Muscle of arm (tissue), 12 donors: Measurements from ENCODE around the gene B4GALNT1. TPM values are rescaled to one million over a fixed set of nuclear protein-coding genes. Genes with fewer than 3 reads are reported as not detected.
"Not testable (repeated sequence)": the region's sequence is repeated elsewhere in the genome, so short reads cannot be mapped to it uniquely, and the experiment has no call there.

Source experiments
- DNase-seq: peaks from one replicate; pipeline ENCODE4 v3.0.0-alpha.2; 2013
- polyA plus RNA-seq, 12 donors: library from polyadenylated mRNA; unstranded; fragments of 120-200 nt; gene quantifications; one replicate each; pipeline ENCODE4 v1.2.1, GENCODE V29; 2013; ENCODE audit not compliant: insufficient read length in 12 of 12

B4GALNT1 gene
- polyA plus RNA-seq, 12 donors, result 1.7 to 12.2 (median 2.6) TPM; not detected in 1

DNA sequence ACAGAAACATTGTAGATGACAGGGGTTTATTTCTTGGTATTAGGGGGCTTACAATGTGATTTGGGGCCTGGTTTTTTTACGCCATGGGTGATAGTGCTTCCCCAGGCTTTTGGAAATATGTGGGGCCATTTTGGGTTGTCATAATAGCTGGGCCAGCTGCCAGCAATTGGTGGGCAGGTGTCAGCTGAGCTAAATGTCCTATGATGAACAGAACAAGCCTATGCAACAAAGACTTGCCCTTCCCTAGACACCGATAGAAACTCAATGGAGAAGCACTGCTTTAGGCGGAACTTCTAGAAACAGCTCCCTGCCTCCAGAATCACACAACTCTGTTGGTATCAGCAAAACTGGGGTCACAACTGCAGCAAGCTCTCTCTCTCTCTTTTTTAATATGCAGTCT lies 5.1 kb upstream of the B4GALNT1 start:
- DNase-seq, result no peak

DNA sequence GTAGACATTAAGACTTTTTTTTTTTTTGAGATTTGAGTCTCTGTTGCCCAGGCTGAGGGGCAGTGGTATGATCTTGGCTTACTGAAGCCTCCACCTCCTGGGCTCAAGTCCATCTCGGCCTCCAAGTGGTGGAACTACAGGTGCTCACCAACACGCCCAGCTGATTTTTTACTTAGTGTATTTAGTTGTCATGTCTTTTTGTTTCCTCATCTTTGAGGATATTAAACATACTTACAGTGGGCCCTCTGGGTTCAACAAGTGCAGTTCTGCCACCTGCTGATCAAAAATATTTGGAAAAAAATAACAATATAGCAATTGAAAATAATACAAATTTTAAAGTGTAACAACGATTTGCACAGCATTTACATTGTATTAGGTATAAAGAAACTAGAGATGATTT lies 4.4 kb upstream of the B4GALNT1 start:
- no peak for DNase-seq

DNA sequence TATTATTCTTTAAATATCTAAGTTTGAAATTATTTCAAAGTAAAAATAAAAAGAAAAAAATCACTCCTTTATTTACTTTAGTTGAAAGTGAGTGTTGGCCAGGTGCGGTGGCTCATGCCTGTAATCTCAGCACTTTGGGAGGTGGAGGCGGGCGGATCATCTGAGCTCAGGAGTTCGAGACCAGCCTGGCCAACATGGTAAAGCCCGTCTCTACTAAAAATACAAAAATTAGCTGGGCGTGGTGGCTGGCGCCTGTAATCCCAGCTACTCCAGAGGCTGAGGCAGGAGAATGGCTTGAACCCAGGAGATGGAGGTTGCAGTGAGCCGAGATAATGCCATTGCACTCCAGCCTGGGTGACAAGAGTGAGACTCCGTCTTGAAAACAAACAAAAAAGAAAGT lies 3.7 kb upstream of the B4GALNT1 start:
- not testable (repeated sequence) for DNase-seq

DNA sequence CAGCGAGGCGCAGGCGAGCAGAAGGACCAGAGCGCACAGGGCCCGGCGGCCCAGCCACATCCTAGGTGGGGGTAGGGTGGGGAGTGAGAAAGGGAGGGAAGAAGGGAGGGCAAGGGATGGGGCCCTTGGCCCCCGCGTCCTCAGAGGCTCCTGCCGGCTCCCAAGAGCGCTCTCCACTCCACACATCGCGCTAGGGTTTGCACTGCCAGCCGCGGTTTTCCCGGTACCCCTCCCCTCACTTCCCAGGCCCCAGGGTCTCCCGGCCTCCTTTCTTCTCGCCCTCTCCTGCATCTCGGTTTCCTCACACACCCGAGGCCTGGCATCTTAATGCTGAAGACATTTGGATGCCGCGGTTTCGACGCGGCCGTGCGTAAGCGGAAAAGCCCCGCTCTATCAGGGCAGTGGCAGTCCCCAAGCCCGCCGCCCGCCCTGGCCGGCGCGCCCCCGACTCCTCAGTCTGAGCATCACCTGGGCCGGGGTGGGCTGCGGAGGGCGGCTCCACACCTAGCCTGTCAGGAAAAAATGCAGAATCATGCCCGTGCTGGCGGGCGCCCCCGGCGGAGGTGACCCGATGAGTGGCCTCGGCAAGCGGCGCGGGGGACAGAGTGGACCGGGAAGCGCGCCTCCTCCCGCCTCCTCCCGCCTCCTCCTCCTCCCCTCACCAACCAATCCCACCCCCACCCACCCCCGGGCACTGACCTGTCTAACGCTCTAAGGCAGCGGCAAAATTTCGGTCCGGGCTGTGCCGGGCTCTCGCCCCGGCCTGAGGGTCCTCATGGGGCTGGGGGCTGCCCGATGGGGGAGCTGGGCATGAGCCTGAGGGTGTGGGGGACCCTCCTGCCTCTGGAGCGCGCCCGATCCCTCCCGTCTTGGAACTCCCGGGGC lies 686 bp downstream of the B4GALNT1 start:
- DNase-seq, result no peak

DNA sequence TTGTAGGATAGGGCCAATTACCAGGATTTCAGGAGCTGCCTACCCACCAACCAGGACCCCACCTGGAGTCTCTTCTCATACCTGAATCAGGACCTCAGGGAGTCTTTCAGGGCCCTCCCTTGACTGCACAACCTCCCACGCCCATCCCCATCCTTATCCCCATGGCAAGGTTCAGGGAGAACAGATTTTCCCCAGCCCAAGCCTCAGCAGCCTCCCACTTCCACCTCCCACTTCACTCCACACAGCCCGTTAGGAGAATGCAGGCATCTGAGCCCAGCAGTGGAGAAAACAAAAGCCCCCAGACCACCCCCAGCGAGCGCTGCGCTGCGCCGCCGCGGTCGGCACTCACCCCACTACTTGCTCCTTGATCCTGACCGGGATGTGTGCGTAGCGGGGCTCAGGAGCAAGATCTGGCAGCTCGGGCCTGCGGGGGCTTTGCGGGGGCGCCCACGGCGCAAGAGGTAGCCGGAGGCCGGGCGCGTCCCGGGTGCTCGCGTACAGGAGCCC lies 1.4 kb downstream of the B4GALNT1 start:
- DNase-seq, result no peak

DNA sequence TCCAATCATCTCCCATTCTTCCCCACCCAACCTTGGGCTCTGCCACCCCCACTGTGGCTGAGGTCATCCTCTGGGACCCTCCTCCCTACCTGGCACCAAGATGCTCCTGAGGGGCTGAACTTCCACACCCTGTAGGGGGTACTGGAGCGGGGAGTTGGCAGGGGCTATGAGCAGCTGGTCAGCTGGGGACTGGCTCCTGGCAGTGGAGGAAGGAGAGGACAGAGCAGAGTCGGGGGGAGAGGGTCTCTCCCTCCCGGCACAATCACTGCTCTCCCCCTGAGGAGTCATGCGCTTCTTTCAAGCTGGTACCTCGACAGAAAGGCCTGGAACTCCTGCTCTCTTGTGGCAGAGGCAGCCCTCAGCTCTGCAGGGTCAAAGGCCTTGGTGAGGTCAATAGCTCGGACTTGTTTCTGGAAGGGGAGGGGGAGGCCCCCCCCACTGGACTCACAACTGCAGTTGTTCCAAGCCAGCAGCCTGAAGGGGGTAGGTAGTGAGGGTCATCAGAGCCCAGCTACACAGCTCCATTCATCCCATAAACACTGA lies 2.0 kb downstream of the B4GALNT1 start:
- no peak for DNase-seq

DNA sequence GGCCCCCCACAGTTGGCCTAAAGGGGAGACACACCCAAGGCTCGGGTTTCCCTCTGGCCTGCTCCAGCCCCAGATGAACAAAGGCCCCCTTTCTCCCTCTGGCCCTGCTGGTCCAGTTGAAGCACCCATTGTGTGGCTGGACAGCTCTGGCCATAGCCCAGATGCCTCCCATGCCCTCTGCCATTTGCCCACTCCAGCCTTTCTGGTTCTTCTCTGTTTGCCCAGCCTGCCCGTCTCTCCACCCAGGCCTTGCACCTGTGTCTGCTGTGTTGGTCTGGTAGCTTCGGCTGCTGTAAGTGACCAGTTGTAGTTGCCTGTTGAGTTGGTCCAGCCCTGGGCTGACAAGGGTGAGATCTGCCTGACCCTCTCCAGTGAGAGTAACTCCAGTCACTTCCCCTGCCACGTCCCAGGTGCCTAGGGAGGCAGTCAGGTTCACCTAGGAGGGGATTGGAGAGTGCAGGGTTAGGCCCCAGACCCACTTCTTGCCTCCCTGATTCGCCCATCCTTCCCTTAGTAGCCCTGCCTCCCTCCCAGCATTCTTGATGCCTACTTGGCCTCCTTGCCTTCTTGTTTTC lies 3.0 kb downstream of the B4GALNT1 start:
- no peak for DNase-seq

DNA sequence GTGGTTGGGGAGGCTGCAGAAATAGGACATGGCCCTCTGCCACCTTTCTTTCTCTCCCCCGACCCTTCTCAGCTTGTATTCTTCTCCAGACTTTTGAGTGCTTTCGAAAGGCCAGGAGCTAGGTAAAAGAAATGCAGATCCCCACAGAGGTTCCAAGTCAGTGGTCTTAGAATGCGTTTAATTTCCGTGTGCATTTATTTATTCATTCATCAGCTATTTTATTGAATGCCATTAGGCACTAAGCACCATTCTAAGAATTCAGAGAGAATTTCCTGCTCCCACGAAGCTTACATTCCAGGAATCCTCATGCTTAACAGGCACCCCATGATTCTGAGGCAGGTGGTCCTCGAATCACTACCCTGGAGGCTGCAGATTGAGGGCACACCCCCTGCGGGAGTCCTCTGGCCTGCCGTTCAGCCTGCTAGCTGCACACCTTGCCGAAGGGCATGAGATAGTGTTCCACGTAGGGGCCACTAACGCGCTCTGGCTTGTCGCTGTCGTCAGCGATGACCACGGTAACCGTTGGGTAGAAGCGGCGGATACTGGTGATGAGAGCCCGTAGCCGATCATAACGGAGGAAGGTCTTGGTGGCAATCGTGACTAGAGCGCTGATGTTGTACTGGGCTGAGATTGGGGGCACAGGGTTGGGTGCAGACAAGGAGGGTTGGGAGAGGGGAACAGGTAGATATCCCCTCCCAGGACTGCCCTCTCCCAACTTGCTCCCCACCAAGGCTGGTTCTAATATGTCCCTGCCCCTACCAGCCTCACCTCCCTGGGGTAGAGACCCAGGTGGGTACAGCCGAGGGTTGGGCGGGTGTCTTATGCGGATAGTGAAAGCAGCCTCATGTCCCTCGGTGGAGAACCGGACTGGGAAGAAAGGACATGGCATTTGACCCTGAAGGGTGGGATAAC lies 4.5 kb downstream of the B4GALNT1 start:
- DNase-seq, result no peak

DNA sequence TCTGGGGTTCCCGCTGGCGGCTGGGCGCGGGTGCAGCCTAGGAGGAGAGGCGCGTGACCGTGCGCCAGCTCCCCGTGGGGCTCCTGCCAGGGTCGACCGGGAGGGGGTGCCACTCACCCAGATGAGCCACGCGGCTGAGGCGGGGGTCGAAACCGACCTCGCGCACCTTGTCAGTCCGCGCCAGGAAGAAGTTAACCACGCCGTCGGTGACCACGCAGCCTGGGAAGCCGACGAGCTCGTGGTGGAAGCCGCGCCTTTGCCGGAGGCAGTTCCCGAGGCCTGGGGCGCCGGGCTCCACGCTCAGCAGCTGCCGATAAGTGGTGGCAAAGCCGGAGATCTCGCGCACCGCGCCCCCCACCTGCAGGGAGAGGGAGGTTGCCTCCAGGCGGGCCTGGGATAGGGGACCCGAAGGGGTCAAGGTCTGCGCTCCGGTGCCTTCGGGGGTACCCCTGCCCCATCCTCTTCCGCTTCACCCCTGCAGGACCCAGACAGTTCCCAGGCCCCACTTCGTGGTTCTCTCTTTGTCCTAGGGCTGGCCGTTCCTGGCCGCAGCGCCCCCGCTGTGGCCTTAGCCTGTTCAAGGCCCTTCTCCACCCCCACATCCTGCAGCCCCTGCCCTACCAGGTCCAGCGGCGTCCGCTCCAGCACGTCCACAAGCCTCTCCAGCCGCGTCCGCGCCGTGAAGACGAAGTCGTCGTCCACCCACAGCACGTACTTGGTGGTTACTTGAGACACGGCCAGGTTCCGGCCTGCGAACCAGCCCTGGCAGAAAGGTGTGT lies 5.3 kb downstream of the B4GALNT1 start:
- DNase-seq, result no peak

DNA sequence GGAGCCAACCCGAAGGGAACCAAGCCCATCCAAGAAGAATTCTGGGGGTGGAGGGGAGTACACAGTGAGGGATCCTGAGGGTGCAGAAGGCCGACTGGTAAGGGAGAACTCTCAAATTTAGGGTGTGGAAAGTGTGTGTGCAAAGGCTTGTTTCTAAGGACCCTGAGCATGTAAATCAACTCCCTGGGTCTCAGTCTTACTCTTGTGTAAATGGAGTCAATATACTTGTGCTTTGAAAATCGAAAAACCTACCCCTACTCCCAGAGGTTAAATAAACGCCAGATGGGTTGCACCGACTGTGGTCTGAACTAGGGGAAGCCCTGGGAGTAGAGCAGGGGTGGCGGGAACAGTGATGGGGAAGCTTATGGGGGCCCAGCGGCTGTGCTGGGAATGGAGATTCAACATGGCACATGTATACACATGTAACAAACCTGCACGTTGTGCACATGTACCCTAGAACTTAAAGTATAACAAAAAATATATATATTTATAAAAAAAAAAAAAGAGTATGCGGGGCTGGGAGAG lies 6.0 kb downstream of the B4GALNT1 start:
- DNase-seq, result no peak

DNA sequence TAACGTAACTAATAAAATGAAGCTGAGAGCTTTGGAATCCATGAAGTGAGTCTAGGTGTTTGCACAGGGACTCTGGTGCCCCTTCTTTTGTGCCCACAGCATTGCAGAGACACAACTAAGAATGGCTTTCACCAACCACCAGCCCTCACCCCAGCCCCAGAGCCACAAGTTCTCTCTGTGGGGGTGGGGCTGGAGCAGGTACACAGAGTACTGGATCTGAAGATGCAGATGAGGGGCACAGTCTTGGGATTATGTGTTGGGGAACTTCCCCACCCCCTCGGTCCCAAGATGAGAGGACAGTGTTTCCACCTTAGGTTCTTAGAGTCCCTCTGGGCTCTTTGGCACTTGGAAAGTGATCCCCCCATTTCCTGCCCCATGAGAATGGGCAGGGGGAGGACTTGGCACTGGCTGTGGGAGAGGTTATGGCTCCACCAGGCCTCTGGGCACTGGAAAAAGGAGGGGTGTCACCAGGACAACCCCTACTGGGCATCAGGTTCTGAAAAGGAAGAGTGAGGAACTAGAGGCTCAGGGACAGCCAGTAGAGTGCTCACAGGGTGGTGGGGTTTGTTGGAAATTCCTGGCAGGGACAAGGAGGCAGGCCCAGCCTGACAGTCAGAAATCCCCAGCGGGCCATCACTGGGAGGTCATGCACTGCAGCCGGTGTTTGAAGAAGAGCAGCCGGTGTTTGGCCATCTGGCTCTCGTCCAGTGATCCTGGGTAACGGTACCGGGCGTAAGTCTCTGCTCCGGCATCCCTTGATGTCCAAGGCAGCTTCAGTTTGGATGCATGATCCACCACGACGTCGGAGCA lies 6.7 kb downstream of the B4GALNT1 start:
- DNase-seq, result no peak

DNA sequence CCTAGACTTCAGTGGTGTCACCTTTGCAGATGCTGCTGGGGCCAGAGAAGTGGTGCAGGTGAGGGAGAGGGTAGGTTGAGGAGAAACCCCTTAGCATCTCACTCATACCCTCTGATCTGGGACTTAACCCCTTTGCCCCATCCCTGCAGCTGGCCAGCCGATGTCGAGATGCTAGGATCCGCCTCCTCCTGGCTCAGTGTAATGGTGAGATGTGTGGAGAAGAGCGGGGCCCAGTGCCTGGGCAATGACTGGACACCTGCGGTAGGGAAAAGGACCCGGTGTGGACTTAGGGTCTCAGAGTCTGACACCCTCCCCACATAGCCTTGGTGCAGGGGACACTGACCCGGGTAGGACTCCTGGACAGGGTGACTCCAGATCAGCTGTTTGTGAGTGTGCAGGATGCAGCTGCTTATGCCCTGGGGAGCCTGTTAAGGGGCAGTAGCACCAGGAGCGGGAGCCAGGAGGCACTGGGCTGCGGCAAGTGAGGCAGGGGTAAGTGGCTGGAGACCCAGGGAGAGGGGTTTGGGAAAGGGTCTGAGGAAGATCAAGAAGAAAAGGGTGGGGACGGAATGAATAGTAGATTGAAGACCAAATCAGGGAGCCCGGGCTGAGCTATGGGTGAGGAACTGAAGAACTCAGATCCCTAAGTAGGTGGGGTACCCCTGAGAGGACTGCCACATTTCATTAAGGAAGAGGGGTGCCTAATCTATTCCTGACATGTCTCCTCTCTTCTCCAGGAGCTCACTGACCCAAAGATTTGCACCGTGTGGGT lies 7.6 kb downstream of the B4GALNT1 start:
- DNase-seq, result no peak

DNA sequence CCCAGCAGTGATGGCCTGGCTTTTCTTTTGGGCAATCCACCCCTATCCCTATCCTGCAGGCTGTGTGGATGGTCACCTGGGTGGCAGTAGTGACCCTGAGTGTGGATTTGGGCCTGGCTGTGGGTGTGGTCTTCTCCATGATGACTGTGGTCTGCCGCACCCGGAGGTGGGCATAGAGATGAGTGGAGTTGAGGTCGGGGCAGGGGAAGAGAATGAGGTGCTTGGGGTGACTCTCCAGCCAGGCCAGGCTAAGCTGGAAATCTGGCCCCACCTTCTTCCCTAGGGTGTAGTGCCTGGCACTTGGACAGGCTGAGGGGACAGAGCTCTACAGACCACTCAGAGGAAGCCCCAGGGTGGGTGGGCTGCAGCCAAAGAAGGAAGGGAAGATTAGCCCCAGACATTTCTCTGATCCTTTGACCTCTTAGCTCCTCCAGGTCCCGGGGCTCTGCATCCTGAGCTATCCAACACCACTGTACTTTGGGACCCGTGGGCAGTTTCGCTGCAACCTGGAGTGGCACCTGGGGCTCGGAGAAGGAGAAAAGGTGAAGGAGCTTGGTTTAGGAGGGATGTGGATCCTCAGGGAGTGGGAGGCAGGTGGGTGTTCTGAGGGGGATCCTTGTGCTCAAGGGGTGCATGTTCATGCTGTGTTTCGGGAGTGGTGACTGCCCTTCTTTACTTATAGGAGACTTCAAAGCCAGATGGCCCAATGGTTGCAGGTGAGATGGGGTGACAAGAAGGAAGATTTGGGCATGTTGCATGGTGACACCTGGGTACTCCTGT lies 8.4 kb downstream of the B4GALNT1 start:
- DNase-seq, result no peak

DNA sequence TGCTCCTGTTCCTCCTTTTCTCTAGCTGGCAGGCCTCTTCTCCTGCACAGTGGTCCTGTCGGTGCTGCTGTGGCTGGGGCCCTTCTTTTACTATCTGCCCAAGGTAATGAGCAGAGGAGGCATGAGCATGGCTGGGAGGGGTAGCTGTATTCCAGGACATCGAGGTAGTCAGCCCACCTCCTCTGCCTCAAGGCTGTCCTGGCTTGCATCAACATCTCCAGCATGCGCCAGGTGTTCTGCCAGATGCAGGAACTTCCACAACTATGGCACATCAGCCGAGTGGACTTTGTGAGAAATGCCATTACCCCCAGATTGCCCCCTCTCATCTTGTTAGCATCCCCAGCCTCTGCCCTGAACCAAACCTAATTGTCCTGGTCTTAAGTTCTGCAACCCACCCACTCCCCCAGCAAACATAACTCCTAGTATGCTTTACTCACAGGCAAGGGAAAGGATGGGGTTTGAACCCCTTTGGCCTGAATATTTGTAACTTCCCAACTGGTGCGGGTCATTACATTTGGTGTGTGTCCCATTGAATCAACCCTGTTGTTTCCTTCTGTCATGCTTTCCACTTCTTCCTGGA lies 9.1 kb downstream of the B4GALNT1 start:
- no peak for DNase-seq

DNA sequence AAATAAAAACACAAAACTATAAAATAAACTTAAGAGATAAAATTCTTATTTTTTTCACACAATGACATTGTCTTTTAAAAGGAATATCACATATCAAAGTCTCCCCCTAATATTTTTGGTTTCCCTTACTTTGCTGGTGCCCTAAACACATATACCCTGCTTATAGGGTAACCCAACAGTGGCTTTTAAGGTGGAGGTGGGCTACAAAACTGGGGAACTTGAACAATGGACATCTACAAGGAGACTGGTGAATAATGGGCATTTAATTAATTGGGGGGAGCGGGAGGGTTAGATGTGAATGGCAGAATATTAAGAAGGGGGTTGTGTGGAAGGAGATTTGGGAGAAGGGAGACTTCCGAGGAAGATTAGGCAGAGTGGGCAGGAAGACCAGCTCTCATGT lies 9.6 kb downstream of the B4GALNT1 start:
- no peak for DNase-seq

DNA sequence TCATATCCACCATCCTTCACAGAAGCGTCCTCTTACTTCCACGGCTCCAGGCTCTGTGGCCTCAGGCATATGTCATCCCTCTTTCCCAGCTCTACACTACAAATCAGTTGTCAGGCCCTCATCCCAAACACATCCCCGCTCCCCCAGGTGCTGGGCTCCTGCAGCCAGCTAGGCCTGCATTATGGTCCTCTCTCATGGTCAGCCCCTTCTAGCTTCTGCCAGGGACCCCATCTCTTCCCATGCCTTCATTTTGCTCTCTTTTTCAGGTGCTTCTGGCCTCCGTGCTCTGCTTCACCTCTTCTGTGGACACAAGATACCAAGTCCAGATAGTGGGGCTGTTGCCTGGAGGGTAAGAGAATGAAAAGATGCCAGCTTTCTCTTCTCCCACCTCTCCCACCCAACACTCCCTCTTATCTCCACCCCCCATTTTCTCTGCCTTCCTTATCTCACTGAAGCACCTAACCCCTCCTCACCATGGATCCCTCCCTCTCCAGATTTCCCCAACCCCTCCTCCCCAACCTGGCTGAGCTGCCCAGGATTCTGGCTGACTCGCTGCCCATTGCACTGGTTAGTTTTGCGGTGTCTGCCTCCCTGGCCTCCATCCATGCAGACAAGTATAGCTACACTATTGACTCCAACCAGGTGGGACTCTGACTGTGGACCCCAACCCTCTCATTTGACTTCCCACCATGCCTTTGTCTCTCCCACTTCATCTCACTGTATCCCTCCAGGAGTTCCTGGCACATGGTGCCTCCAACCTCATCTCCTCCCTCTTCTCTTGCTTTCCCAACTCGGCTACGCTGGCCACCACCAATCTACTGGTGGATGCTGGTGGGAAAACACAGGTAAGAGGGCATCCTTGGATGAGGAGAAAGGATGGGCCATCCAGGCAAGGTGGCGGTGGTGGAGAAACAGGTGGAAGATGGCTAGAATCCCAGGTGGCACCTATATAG lies 10.4 kb downstream of the B4GALNT1 start:
- no peak for DNase-seq
